ENCODE measurements around the gene ASB17. TPM values are rescaled to one million over a fixed set of nuclear protein-coding genes. Genes with fewer than 3 reads are reported as not detected.
"Not testable (repeated sequence)": the region's sequence is repeated elsewhere in the genome, so short reads cannot be mapped to it uniquely, and the experiment has no call there.

ASB17 gene, protein sequence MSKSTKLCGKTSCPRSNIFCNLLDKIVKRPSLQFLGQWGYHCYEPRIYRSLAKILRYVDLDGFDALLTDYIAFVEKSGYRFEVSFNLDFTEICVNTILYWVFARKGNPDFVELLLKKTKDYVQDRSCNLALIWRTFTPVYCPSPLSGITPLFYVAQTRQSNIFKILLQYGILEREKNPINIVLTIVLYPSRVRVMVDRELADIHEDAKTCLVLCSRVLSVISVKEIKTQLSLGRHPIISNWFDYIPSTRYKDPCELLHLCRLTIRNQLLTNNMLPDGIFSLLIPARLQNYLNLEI
- total RNA-seq (not detected), polyA plus RNA-seq (ENCODE audit: insufficient read depth in 1 of 8, insufficient read length in 8 of 8, low replicate concordance in 1 of 8) (not detected)
- long read RNA-seq, donor 1 = 0 reads
- long read RNA-seq, donor 2 = 0 reads
- long read RNA-seq, donor 3 = 0 reads
- long read RNA-seq, donor 4 = 0 reads
- long read RNA-seq, donor 5 = 0 reads
- long read RNA-seq, donor 6 = 0 reads
- long read RNA-seq, donor 7 = 0 reads
- long read RNA-seq, donor 8 = 0 reads
- long read RNA-seq, donor 9 = 0 reads
- long read RNA-seq, donor 10 = 0 reads
- long read RNA-seq, donor 11 = 0 reads

DNA sequence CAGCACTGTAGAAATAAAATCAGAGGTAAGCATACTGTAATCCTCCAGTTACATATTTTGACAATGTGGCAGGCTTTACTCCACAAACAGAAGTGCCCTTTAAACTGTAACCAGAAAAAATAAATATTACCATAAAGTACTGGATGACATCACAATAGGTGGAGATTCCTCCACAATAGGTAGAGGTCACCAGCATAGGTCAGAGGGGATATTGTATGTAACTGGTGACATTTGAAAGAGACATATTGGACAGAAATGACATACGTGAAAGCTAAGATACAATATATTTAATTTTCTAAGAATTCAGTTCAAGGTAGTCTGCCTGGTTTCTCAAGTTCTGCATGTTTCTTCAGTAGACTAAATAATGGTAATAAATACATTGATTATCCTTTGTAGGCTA is at the start of gene ASB17:
TSS of gene ASB17 (minus strand) at position 101 of the 400 bp plus-strand sequence. CDS start 113 bp downstream, outside the sequence.
- H3K4me1 ChIP-seq (ENCODE audit: control insufficient read depth, insufficient read depth, low read length) = no peaks in the 10 kb centered on the region
- H3K27ac ChIP-seq (ENCODE audit: low read length) = no peak within 1 kb of the TSS
- no CpG with 5 or more reads among the region's 1 CpG for WGBS (ENCODE audit: insufficient coverage)
- DNase-seq = no peak
- H3K36me3 ChIP-seq (ENCODE audit: control insufficient read depth, insufficient read depth, low read length) = no peaks in the 10 kb centered on the region
- H3K9me3 ChIP-seq (replicated peaks; ENCODE audit: control insufficient read depth, low read depth, low read length) = no peaks in the 10 kb centered on the region
- no peak within 1 kb of the TSS for H3K4me3 ChIP-seq (ENCODE audit: low read length)
- no peaks in the 10 kb centered on the region for H3K27me3 ChIP-seq (ENCODE audit: control insufficient read depth, insufficient read depth, low read length)

DNA sequence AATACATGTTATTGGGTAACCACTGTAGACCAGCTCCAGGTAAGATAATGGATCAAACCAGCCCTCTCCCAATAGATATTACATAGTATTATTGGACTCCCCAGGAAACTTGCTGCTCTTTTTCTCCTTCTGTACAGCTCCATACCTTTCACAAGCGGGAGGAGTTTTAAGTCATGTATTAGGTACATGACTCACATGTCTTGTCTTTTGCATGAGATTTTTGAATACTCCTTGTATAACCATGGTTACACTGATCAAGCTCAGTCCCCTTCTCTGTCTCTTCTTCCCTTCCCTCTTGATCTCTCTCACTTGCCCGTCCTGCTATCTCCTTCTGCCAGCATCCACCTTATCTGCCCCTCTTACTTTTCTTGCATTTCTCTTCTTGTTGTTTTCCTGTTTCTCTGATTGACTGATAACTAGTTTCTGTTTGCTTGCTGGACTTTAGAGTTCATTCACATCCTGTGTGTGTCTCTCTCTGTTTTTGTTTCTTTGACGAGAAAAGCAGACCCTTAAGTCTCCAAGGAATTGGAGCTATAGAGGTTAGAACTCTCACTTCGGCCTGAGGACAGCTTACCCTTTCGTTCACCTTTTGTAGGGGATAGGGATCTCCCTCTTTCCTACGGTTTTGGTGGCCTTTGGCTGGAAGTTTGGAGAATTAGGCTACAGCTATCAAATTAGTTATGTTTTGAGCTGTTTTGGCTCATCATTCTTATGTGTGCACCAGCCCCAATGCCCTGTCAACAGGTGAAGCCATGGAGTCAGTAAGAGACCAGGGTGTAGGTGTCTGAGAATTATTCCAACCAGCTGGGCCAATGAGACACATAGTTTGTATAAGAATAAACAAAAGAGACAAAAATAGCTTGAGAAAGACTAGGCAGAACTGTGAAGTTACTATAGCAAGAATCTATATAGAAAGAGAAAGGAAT is 49.0 kb upstream of the ASB17 start:
- Histone ChIP-seq H3K36me3 (ENCODE audit: control insufficient read depth, insufficient read depth, low read length) (no peaks in the 10 kb centered on the region), H3K27me3 (ENCODE audit: control insufficient read depth, insufficient read depth, low read length) (no peaks in the 10 kb centered on the region), H3K4me3 (ENCODE audit: low read length) (no peak overlapping the region), H3K4me1 (ENCODE audit: control insufficient read depth, insufficient read depth, low read length) (no peaks in the 10 kb centered on the region), H3K9me3 (replicated peaks; ENCODE audit: control insufficient read depth, low read depth, low read length) (no peaks in the 10 kb centered on the region), H3K27ac (ENCODE audit: low read length) (no peak overlapping the region)
- WGBS (ENCODE audit: insufficient coverage) = no CpG with 5 or more reads among the region's 6 CpGs
- no peak for DNase-seq

DNA sequence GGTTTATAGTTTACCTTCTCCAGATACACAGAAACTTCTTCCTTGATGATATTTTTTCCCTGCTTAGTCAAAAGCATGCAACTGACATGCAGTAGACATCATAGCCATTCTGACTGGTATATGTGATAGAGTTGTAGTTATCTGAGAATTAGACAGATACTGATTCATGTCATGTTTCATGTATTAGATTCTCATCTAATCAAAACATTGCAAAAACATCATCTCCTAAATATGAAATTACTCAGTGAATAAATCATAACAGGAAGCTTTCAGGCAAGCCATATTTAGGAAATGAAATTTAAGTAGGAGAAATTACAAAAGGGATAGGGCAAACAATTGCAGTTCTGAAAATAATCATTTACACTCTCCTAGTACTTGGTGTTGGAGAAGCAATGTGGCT is 38.4 kb upstream of the ASB17 start:
- H3K4me1 ChIP-seq (ENCODE audit: control insufficient read depth, insufficient read depth, low read length) = no peaks in the 10 kb centered on the region
- no peaks in the 10 kb centered on the region for H3K27me3 ChIP-seq (ENCODE audit: control insufficient read depth, insufficient read depth, low read length)
- H3K36me3 ChIP-seq (ENCODE audit: control insufficient read depth, insufficient read depth, low read length) = no peaks in the 10 kb centered on the region
- no peaks in the 10 kb centered on the region for H3K9me3 ChIP-seq (replicated peaks; ENCODE audit: control insufficient read depth, low read depth, low read length)
- no peak overlapping the region for H3K27ac ChIP-seq (ENCODE audit: low read length)
- DNase-seq = no peak
- no peak overlapping the region for H3K4me3 ChIP-seq (ENCODE audit: low read length)

DNA sequence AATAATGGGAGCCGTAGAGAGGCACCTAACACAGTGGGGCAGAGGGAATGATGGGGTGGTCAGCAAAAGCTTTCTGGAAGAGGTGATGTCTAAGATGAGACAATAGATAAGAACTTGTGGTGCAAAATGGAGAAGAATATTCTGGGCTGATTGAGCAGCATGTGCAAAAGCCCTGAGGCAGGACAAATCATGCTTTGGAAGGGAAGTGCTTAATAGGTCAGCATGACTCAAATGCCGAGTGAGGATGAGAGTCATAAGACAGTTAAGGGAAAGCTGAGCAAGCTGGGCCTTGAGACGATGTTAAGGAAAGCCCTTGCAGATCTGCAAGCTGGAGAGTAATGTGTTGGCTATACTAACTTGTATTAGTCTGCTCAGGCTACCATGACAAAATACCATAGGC is 37.3 kb upstream of the ASB17 start:
- no peaks in the 10 kb centered on the region for H3K27me3 ChIP-seq (ENCODE audit: control insufficient read depth, insufficient read depth, low read length)
- no peak for DNase-seq
- H3K27ac ChIP-seq (ENCODE audit: low read length) = no peak overlapping the region
- H3K9me3 ChIP-seq (replicated peaks; ENCODE audit: control insufficient read depth, low read depth, low read length) = no peaks in the 10 kb centered on the region
- H3K4me3 ChIP-seq (ENCODE audit: low read length) = no peak overlapping the region
- 86% methylated on average over 2 of the region's 3 CpGs for WGBS (ENCODE audit: insufficient coverage)
- H3K4me1 ChIP-seq (ENCODE audit: control insufficient read depth, insufficient read depth, low read length) = no peaks in the 10 kb centered on the region
- no peaks in the 10 kb centered on the region for H3K36me3 ChIP-seq (ENCODE audit: control insufficient read depth, insufficient read depth, low read length)

DNA sequence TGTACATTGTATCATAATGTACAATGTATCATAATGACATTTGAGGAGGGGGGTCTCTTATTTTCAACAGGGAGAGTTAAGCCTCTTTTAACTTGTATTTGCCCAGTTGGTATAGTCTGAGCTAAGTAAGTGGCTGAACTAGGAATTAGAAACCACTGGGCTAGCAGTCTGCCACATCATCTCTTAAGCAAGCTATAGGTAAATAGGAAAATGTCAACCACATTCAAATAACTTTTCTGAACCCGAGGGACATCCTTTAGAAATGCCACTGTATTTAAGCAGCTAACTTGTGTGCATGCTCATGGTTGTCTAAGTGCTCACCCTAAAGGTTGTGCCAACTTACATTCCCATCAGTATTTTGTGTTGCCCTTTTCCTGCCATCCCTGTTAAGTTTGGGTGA is 35.5 kb upstream of the ASB17 start:
- H3K27ac ChIP-seq (ENCODE audit: low read length) = no peak overlapping the region
- H3K27me3 ChIP-seq (ENCODE audit: control insufficient read depth, insufficient read depth, low read length) = no peaks in the 10 kb centered on the region
- DNase-seq = no peak
- no peaks in the 10 kb centered on the region for H3K36me3 ChIP-seq (ENCODE audit: control insufficient read depth, insufficient read depth, low read length)
- H3K4me1 ChIP-seq (ENCODE audit: control insufficient read depth, insufficient read depth, low read length) = no peaks in the 10 kb centered on the region
- no CpG with 5 or more reads among the region's 1 CpG for WGBS (ENCODE audit: insufficient coverage)
- H3K9me3 ChIP-seq (replicated peaks; ENCODE audit: control insufficient read depth, low read depth, low read length) = no peaks in the 10 kb centered on the region
- no peak overlapping the region for H3K4me3 ChIP-seq (ENCODE audit: low read length)

DNA sequence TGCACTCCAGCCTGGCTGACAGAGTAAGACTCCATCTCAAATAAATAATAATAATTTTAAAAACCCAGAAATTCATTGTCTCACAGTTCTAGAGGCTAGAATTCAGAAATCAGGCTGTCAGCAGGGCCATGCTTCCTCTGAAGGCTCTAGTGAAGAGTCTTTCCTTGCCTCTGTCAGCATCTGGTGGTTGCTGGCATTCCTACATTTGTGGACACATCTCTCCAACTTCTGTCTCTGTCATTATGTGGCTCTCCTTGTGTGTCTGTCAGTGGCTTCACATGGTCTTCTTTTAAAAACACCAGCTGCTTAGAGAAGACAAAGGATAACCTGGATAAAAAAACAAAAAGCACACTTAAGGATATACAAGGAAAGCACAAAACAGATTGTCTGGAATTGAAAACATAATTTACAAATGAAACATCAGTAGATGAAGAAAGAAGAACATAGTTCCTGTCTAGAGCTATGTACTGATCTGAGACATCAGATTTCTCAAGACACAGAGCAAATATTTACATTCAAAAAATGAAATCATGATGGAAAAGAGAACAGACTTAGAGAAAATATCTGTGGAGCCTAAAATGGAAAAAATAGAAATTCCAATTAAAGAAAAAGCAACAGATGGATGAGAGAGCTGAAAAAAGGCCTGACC is 32.7 kb upstream of the ASB17 start:
- Histone ChIP-seq H3K4me3 (ENCODE audit: low read length) (no peak overlapping the region), H3K9me3 (replicated peaks; ENCODE audit: control insufficient read depth, low read depth, low read length) (no peaks in the 10 kb centered on the region), H3K27ac (ENCODE audit: low read length) (no peak overlapping the region), H3K4me1 (ENCODE audit: control insufficient read depth, insufficient read depth, low read length) (no peaks in the 10 kb centered on the region), H3K36me3 (ENCODE audit: control insufficient read depth, insufficient read depth, low read length) (no peaks in the 10 kb centered on the region), H3K27me3 (ENCODE audit: control insufficient read depth, insufficient read depth, low read length) (no peaks in the 10 kb centered on the region)
- DNase-seq = no peak

DNA sequence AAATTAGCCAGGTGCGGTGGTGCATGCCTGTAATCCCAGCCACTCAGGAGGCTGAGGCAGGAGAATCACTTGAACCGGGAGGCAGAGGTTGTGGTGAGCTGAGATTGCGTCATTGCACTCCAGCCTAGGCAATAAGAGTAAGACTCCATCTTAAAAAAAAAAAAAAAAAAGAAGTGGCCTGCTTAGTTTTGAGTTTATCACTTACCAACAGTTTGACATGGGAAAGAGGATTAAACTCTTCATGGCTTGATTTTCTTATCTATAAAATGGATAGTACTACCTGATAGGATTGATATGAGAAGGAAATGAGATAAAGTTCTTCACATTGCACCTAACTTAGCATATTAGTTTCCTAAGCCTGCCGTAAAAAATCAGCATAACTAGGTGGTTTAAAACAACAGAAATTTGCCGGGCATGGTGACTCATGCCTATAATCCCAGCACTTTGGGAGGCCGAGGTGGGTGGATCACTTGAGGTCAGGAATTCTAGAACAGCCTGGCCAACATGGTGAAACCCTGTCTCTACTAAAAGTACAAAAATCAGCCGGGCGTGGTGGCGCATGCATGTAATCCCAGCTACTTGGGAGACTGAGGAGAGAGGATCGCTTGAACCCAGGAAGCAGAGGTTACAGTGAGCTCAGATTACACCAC is 32.0 kb upstream of the ASB17 start:
- not testable (repeated sequence) for H3K4me1 ChIP-seq (ENCODE audit: control insufficient read depth, insufficient read depth, low read length); H3K36me3 ChIP-seq (ENCODE audit: control insufficient read depth, insufficient read depth, low read length); H3K4me3 ChIP-seq (ENCODE audit: low read length); DNase-seq; H3K27ac ChIP-seq (ENCODE audit: low read length); H3K9me3 ChIP-seq (replicated peaks; ENCODE audit: control insufficient read depth, low read depth, low read length); H3K27me3 ChIP-seq (ENCODE audit: control insufficient read depth, insufficient read depth, low read length)
- 100% methylated on average over 1 of the region's 10 CpGs for WGBS (ENCODE audit: insufficient coverage)

DNA sequence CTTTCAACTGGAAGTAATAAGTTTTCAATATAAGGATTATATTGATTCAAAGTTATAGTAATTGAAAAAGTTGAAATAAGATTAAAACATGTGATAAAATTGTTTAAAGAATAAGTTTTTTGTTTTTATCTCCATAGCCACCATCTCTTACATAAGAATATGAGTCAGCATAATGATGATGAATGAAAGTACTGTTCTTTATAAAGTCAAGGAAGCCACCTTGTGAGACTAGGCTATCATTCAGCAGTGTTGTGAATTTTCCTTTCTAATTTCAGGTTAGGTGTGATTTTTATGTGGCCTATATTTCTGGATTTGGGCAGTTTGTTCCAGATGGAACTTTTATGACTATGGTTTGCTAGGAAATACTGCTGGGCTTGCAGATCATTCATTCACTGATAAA is 22.4 kb upstream of the ASB17 start:
- H3K36me3 ChIP-seq (ENCODE audit: control insufficient read depth, insufficient read depth, low read length) = no peaks in the 10 kb centered on the region
- no peaks in the 10 kb centered on the region for H3K4me1 ChIP-seq (ENCODE audit: control insufficient read depth, insufficient read depth, low read length)
- no peak overlapping the region for H3K27ac ChIP-seq (ENCODE audit: low read length)
- no peaks in the 10 kb centered on the region for H3K9me3 ChIP-seq (replicated peaks; ENCODE audit: control insufficient read depth, low read depth, low read length)
- H3K27me3 ChIP-seq (ENCODE audit: control insufficient read depth, insufficient read depth, low read length) = no peaks in the 10 kb centered on the region
- no peak overlapping the region for H3K4me3 ChIP-seq (ENCODE audit: low read length)
- no peak for DNase-seq

DNA sequence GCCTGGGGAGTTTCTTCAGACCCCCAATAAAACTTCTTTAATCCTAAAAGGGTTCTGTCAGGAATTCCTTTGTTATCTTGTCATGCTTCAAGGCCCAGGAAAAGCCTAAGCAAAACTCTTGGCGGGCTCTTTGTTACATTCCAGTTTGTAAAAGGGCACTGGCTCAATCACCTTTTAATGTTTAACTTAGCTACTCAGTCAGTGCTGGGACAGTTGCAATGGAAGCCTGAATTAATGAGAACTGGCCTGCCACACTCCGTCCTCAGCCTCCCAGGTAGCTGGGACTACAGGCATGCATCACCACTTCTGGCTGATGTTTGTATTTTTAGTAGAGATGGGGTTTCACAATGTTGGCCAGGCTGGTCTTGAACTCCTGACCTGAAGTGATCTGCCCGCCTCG is 21.3 kb upstream of the ASB17 start:
- no peaks in the 10 kb centered on the region for H3K4me1 ChIP-seq (ENCODE audit: control insufficient read depth, insufficient read depth, low read length)
- H3K4me3 ChIP-seq (ENCODE audit: low read length) = no peak overlapping the region
- no peak overlapping the region for H3K27ac ChIP-seq (ENCODE audit: low read length)
- no peaks in the 10 kb centered on the region for H3K36me3 ChIP-seq (ENCODE audit: control insufficient read depth, insufficient read depth, low read length)
- no peaks in the 10 kb centered on the region for H3K27me3 ChIP-seq (ENCODE audit: control insufficient read depth, insufficient read depth, low read length)
- WGBS (ENCODE audit: insufficient coverage) = 56% methylated on average over 1 of the region's 4 CpGs
- no peak for DNase-seq
- H3K9me3 ChIP-seq (replicated peaks; ENCODE audit: control insufficient read depth, low read depth, low read length) = no peaks in the 10 kb centered on the region

Measured in muscle of leg (tissue), 16 donors.